ENCODE results near the gene WDR73.

- TF ChIP-seq CTCF (IDR thresholded peaks at IDR 0.05; ENCODE audit: low read depth, low read length, missing input control) = no peak
- peak; percentile 33 for TF ChIP-seq REST (IDR thresholded peaks at IDR 0.05)
- peak; percentile 95 for TF ChIP-seq YY1 (IDR thresholded peaks at IDR 0.05)
- no peak for TF ChIP-seq EGR1 (IDR thresholded peaks at IDR 0.05; ENCODE audit: low read depth in 2 of 2)
- TF ChIP-seq ATF3 (IDR thresholded peaks at IDR 0.05) = no peak
- no peak for TF ChIP-seq TAF1 (conservative IDR thresholded peaks at IDR 0.05)
- peak; percentile 22 to 44 for TF ChIP-seq RAD21 (IDR thresholded peaks at IDR 0.05)
- no peak for TF ChIP-seq HNF4G (IDR thresholded peaks at IDR 0.05)
- TF ChIP-seq MAX (IDR thresholded peaks at IDR 0.05) = peak; percentile 63
- TF ChIP-seq SP1 (IDR thresholded peaks at IDR 0.05) = no peak
- no peak for TF ChIP-seq HNF4A (conservative IDR thresholded peaks at IDR 0.05)
- TF ChIP-seq FOXA1 (IDR thresholded peaks at IDR 0.05) = no peak
- peak in 1 of 2 donors; percentile 34 for TF ChIP-seq GABPA (IDR thresholded peaks at IDR 0.05 in 1 of 2, conservative IDR thresholded peaks at IDR 0.05 in 1 of 2)
- TF ChIP-seq JUND (IDR thresholded peaks at IDR 0.05) = no peak
These were observed 53.2 kb downstream of the WDR73 start, which contains the start of gene ZSCAN2 for GRCh38 chr15:84600687-84601554.

All from liver (tissue), 3 donors.